Neuron (in vitro differentiated cells): Measurements from ENCODE around the gene OR9A2.

ENCODE experiments used
- H2AFZ ChIP-seq: one replicate; pipeline ENCODE4 v1.6.1; 2013; ENCODE audit warnings: low read depth, mild to moderate bottlenecking, inconsistent platforms, low read length, moderate library complexity
- H3K27me3 ChIP-seq: one replicate; pipeline ENCODE4 v1.6.1; 2013; ENCODE audit warnings: low read length; ENCODE audit not compliant: insufficient read depth
- H3K36me3 ChIP-seq: one replicate; pipeline ENCODE4 v1.6.1; 2013; ENCODE audit warnings: low read length; ENCODE audit not compliant: insufficient read depth
- H3K4me1 ChIP-seq: one replicate; pipeline ENCODE4 v1.6.1; 2013; ENCODE audit warnings: low read length; ENCODE audit not compliant: insufficient read depth
- H3K4me3 ChIP-seq: 2 replicates; pipeline ENCODE4 v1.5.1; 2013; ENCODE audit warnings: mild to moderate bottlenecking, low read length, moderate library complexity
- H3K9me3 ChIP-seq: one replicate; pipeline ENCODE4 v1.6.1; 2013; ENCODE audit warnings: low read length

OR9A2 gene

GRCh38 chr7:143043391-143043790 is 16.5 kb upstream of the OR9A2 start:
- Histone ChIP-seq H3K4me1 (peaks cover 5% of the 10 kb centered on the region), H3K9me3 (no peaks in the 10 kb centered on the region), H3K27me3 (no peaks in the 10 kb centered on the region), H3K4me3 (no peak overlapping the region), H3K36me3 (no peaks in the 10 kb centered on the region), H2AFZ (no peak overlapping the region)

- Histone ChIP-seq H3K9me3 (no peaks in the 10 kb centered on the region), H3K4me3 (no peak overlapping the region), H3K4me1 (peaks cover 5% of the 10 kb centered on the region), H3K36me3 (no peaks in the 10 kb centered on the region), H3K27me3 (no peaks in the 10 kb centered on the region), H2AFZ (no peak overlapping the region)
Measured at GRCh38 chr7:143042790-143043271, 15.9 kb upstream of the OR9A2 start.

GRCh38 chr7:143042159-143042789 is 15.3 kb upstream of the OR9A2 start:
- Histone ChIP-seq H3K27me3 (no peaks in the 10 kb centered on the region), H3K36me3 (no peaks in the 10 kb centered on the region), H3K4me1 (peaks cover 5% of the 10 kb centered on the region), H3K9me3 (no peaks in the 10 kb centered on the region), H3K4me3 (no peak overlapping the region), H2AFZ (no peak overlapping the region)

- H3K4me3 ChIP-seq = no peak overlapping the region
- H3K4me1 ChIP-seq = peaks cover 5% of the 10 kb centered on the region
- H3K9me3 ChIP-seq = no peaks in the 10 kb centered on the region
- H2AFZ ChIP-seq = no peak overlapping the region
- no peaks in the 10 kb centered on the region for H3K27me3 ChIP-seq
- no peaks in the 10 kb centered on the region for H3K36me3 ChIP-seq
Measured at GRCh38 chr7:143041346-143041745, 14.4 kb upstream of the OR9A2 start.

- Histone ChIP-seq H3K4me1 (peaks cover 5% of the 10 kb centered on the region), H2AFZ (no peak overlapping the region), H3K4me3 (no peak overlapping the region), H3K9me3 (no peaks in the 10 kb centered on the region), H3K36me3 (no peaks in the 10 kb centered on the region), H3K27me3 (no peaks in the 10 kb centered on the region)
Measured at GRCh38 chr7:143040209-143040715, 13.3 kb upstream of the OR9A2 start.

GRCh38 chr7:143038635-143039034 is 11.7 kb upstream of the OR9A2 start:
- Histone ChIP-seq H3K27me3 (no peaks in the 10 kb centered on the region), H3K9me3 (no peaks in the 10 kb centered on the region), H2AFZ (no peak overlapping the region), H3K36me3 (no peaks in the 10 kb centered on the region), H3K4me1 (peaks cover 5% of the 10 kb centered on the region), H3K4me3 (no peak overlapping the region)

- no peaks in the 10 kb centered on the region for H3K27me3 ChIP-seq
- no peak overlapping the region for H3K4me3 ChIP-seq
- no peaks in the 10 kb centered on the region for H3K4me1 ChIP-seq
- no peak overlapping the region for H2AFZ ChIP-seq
- no peaks in the 10 kb centered on the region for H3K36me3 ChIP-seq
- H3K9me3 ChIP-seq = no peaks in the 10 kb centered on the region
Measured at GRCh38 chr7:143027683-143028082, 751 bp upstream of the OR9A2 start.

- no peak overlapping the region for H3K4me3 ChIP-seq
- H3K36me3 ChIP-seq = no peaks in the 10 kb centered on the region
- H2AFZ ChIP-seq = no peak overlapping the region
- H3K4me1 ChIP-seq = no peaks in the 10 kb centered on the region
- no peaks in the 10 kb centered on the region for H3K27me3 ChIP-seq
- no peaks in the 10 kb centered on the region for H3K9me3 ChIP-seq
Measured at GRCh38 chr7:143025371-143025770, 1.6 kb downstream of the OR9A2 start.

- Histone ChIP-seq H3K27me3 (no peaks in the 10 kb centered on the region), H3K36me3 (no peaks in the 10 kb centered on the region), H3K4me3 (no peak overlapping the region), H3K9me3 (no peaks in the 10 kb centered on the region), H2AFZ (no peak overlapping the region), H3K4me1 (no peaks in the 10 kb centered on the region)
Measured at GRCh38 chr7:143023047-143023446, 3.9 kb downstream of the OR9A2 start.

GRCh38 chr7:143018931-143019330 is 8.0 kb downstream of the OR9A2 start:
- Histone ChIP-seq H3K4me1 (no peaks in the 10 kb centered on the region), H3K27me3 (no peaks in the 10 kb centered on the region), H3K36me3 (no peaks in the 10 kb centered on the region), H3K9me3 (no peaks in the 10 kb centered on the region), H3K4me3 (no peak overlapping the region), H2AFZ (no peak overlapping the region)

- Histone ChIP-seq H3K9me3 (no peaks in the 10 kb centered on the region), H3K4me1 (no peaks in the 10 kb centered on the region), H3K4me3 (no peak overlapping the region)
Measured at GRCh38 chr7:143016996-143017395, 9.9 kb downstream of the OR9A2 start.

GRCh38 chr7:143015926-143016490 is 10.9 kb downstream of the OR9A2 start:
- H3K36me3 ChIP-seq = no peaks in the 10 kb centered on the region
- no peaks in the 10 kb centered on the region for H3K9me3 ChIP-seq
- H3K27me3 ChIP-seq = no peaks in the 10 kb centered on the region
- no peaks in the 10 kb centered on the region for H3K4me1 ChIP-seq
- H2AFZ ChIP-seq = no peak overlapping the region
- no peak overlapping the region for H3K4me3 ChIP-seq

More at GRCh38 chr7:143016996-143017395, 9.9 kb downstream of the OR9A2 start:
- H3K36me3 ChIP-seq = no peaks in the 10 kb centered on the region
- no peak overlapping the region for H2AFZ ChIP-seq
- H3K27me3 ChIP-seq = no peaks in the 10 kb centered on the region

GRCh38 chr7:143015084-143015483 is 11.8 kb downstream of the OR9A2 start:
- Histone ChIP-seq H3K36me3 (no peaks in the 10 kb centered on the region), H3K4me1 (no peaks in the 10 kb centered on the region), H3K9me3 (no peaks in the 10 kb centered on the region), H2AFZ (no peak overlapping the region), H3K4me3 (no peak overlapping the region), H3K27me3 (no peaks in the 10 kb centered on the region)
